Fibroblast of lung (primary cell): ENCODE measurements around the gene YJEFN3. TPM values are rescaled to one million over a fixed set of nuclear protein-coding genes. Genes with fewer than 3 reads are reported as not detected.

Experiments used
- DNase-seq, 2 donors: peaks; one replicate each; pipeline versions ENCODE4 v3.0.0 to v3.0.0-alpha.2; 2010; ENCODE audit warnings: low read depth in 2 of 2
- H2AFZ ChIP-seq: 2 replicates; pipeline ENCODE4 v1.5.1; 2012; ENCODE audit warnings: low read length, control low read depth, inconsistent platforms
- H3K27ac ChIP-seq: 2 replicates; pipeline ENCODE4 v1.5.1; 2011; ENCODE audit warnings: low read length, control low read depth; ENCODE audit not compliant: insufficient read depth
- H3K27me3 ChIP-seq: 2 replicates; pipeline ENCODE4 v1.5.1; 2011; ENCODE audit warnings: mild to moderate bottlenecking, low read length; ENCODE audit not compliant: control insufficient read depth, insufficient read depth
- H3K36me3 ChIP-seq: 2 replicates; pipeline ENCODE4 v1.5.1; 2011; ENCODE audit warnings: low read length; ENCODE audit not compliant: control insufficient read depth, insufficient read depth
- H3K4me1 ChIP-seq: 2 replicates; pipeline ENCODE4 v1.5.1; 2011; ENCODE audit warnings: low read length; ENCODE audit not compliant: control insufficient read depth, insufficient read depth; ENCODE audit errors: extremely low read depth
- H3K4me2 ChIP-seq: 2 replicates; pipeline ENCODE4 v1.5.1; 2011; ENCODE audit warnings: low read length, control low read depth; ENCODE audit not compliant: insufficient read depth; ENCODE audit errors: extremely low read depth
- H3K4me3 ChIP-seq, 4 experiments: fragments of 200-600 bp in 1 of 4; sonication (generic) in 1 of 4; replicated peaks in 1 of 4; 2 replicates each; pipeline ENCODE4 v1.5.1; 2011 to 2016; ENCODE audit warnings: low read length in 4 of 4, low read depth in 3 of 4, mild to moderate bottlenecking in 3 of 4, control low read depth in 2 of 4, inconsistent platforms in 1 of 4, mixed read lengths in 1 of 4; ENCODE audit not compliant: insufficient read depth in 1 of 4; ENCODE audit errors: control extremely low read depth in 1 of 4
- H3K79me2 ChIP-seq: 2 replicates; pipeline ENCODE4 v1.5.1; 2012; ENCODE audit warnings: mild to moderate bottlenecking, low read length, inconsistent platforms; ENCODE audit not compliant: control insufficient read depth, insufficient read depth
- H3K9ac ChIP-seq: 2 replicates; pipeline ENCODE4 v1.5.1; 2011; ENCODE audit warnings: mild to moderate bottlenecking, low read length, control low read depth; ENCODE audit not compliant: insufficient read depth
- H3K9me3 ChIP-seq: 2 replicates; pipeline ENCODE4 v1.5.1; 2012; ENCODE audit warnings: low read depth, low read length; ENCODE audit not compliant: control insufficient read depth, insufficient read depth
- H4K20me1 ChIP-seq: 2 replicates; pipeline ENCODE4 v1.5.1; 2011; ENCODE audit warnings: low read length; ENCODE audit not compliant: control insufficient read depth, insufficient read depth; ENCODE audit errors: extremely low read depth
- EZH2 ChIP-seq: IDR thresholded peaks from 2 replicates; pipeline ENCODE4 v1.5.1; 2012; ENCODE audit warnings: low read length, control low read depth, mild to moderate bottlenecking; ENCODE audit errors: missing control alignments
- polyA plus RNA-seq, 2 donors: library from polyadenylated mRNA; depleted of rRNA in 1 of 2; stranded (reverse) in 1 of 2; unstranded in 1 of 2; fragments of >200 nt; gene quantifications; 2 replicates each; pipeline ENCODE4 v1.2.1, GENCODE V29; 2011 to 2012; ENCODE audit warnings: missing spikeins in 1 of 2
- total RNA-seq: library from RNA; depleted of rRNA; stranded (reverse); fragments of >200 nt; gene quantifications from 2 replicates; pipeline ENCODE4 v1.2.1, GENCODE V29; 2014
- TF ChIP-seq, protein P1 (sequence below), 2 donors: IDR thresholded peaks in 1 of 2; conservative IDR thresholded peaks in 1 of 2; 1 replicate in 1 of 2; 2 replicates in 1 of 2; pipeline ENCODE4 v1.5.1; 2011 to 2012; ENCODE audit warnings: low read length in 2 of 2, control low read depth in 1 of 2, inconsistent platforms in 1 of 2, low read depth in 1 of 2, mild to moderate bottlenecking in 1 of 2

Gene YJEFN3
- total and polyA plus RNA-seq, 2 donors (not counting 1 experiment from before 2014, with no cell fraction given): 0.50 to 0.62 TPM

- Histone ChIP-seq H3K4me3 (no peak overlapping the region), H3K36me3 (peaks cover 2% of the 10 kb centered on the region)
Measured at GRCh38 chr19:19567391-19567790, 38.7 kb downstream of the YJEFN3 start.

DNA sequence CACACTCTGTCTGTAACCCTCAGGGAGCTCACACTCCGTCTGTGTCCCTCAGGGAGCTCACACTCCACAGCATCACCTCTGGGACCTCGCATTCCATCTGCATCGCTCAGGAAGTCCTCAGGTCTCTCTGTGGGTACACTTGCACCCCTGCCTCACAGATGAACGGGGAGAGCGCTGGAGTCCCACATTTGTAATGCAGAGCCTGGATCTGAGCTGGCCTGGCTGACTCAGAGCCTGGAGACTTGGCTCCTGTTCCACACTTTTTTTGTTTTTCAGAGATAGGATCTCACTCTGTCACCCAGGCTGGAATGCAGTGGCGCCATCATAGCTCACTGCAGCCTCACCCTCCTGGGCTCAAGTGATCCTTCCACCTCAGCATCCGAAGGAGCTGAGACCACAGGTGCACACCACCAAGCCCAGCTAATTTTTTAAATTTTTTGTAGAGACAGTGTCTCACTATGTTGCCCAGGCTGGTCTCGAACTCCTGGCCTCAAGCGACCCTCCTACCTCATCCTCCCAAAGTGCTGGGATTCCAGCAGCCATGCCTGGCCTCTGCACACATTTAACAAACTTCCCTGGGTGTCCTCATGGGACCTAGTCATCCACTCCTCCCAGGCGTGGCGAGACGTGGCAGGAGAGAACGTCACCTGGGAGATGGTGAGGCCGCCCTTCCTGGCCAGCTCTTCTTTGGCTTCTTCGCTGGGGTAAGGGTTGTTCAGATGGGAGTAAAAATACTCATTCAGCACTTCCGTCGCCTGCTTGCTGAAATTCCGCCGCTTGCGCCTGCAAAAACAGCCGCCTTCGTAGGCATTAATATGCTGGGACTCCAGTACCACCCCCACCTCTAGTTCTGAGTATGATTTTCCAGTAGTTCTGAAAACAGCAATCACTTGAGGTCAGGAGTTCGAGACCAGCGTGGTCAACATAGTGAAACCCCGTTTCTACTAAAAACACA is 40.4 kb downstream of the YJEFN3 start:
- Histone ChIP-seq H3K27me3 (no peaks in the 10 kb centered on the region), H4K20me1 (no peaks in the 10 kb centered on the region), H3K27ac (no peak overlapping the region), H3K4me2 (no peak overlapping the region), H3K9me3 (no peaks in the 10 kb centered on the region), H3K4me3 (no peak overlapping the region), H3K36me3 (peaks cover 2% of the 10 kb centered on the region), H2AFZ (no peak overlapping the region), H3K9ac (no peak overlapping the region), H3K79me2 (no peaks in the 10 kb centered on the region), H3K4me1 (no peaks in the 10 kb centered on the region)
- no peak for TF ChIP-seq EZH2
- TF ChIP-seq, protein P1, sequence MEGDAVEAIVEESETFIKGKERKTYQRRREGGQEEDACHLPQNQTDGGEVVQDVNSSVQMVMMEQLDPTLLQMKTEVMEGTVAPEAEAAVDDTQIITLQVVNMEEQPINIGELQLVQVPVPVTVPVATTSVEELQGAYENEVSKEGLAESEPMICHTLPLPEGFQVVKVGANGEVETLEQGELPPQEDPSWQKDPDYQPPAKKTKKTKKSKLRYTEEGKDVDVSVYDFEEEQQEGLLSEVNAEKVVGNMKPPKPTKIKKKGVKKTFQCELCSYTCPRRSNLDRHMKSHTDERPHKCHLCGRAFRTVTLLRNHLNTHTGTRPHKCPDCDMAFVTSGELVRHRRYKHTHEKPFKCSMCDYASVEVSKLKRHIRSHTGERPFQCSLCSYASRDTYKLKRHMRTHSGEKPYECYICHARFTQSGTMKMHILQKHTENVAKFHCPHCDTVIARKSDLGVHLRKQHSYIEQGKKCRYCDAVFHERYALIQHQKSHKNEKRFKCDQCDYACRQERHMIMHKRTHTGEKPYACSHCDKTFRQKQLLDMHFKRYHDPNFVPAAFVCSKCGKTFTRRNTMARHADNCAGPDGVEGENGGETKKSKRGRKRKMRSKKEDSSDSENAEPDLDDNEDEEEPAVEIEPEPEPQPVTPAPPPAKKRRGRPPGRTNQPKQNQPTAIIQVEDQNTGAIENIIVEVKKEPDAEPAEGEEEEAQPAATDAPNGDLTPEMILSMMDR (conservative IDR thresholded peaks at IDR 0.05 in 1 of 2, IDR thresholded peaks at IDR 0.05 in 1 of 2; ENCODE audit: low read depth in 1 of 2, low read length in 2 of 2): no peak
- DNase-seq: peak in 1 of 2 donors; percentile 67

More at GRCh38 chr19:19567391-19567790, 38.7 kb downstream of the YJEFN3 start:
- Histone ChIP-seq H3K4me2 (no peak overlapping the region), H2AFZ (no peak overlapping the region), H4K20me1 (no peaks in the 10 kb centered on the region), H3K27ac (no peak overlapping the region), H3K79me2 (no peaks in the 10 kb centered on the region), H3K4me1 (no peaks in the 10 kb centered on the region), H3K9me3 (no peaks in the 10 kb centered on the region), H3K27me3 (no peaks in the 10 kb centered on the region), H3K9ac (no peak overlapping the region)
- no peak for DNase-seq
- TF ChIP-seq EZH2: no peak

GRCh38 chr19:19570571-19570970 is 41.9 kb downstream of the YJEFN3 start:
- no peak for TF ChIP-seq EZH2
- TF ChIP-seq, protein P1 (conservative IDR thresholded peaks at IDR 0.05 in 1 of 2, IDR thresholded peaks at IDR 0.05 in 1 of 2; ENCODE audit: low read depth in 1 of 2, low read length in 2 of 2): no peak
- Histone ChIP-seq H3K79me2 (no peaks in the 10 kb centered on the region), H3K27ac (no peak overlapping the region), H4K20me1 (no peaks in the 10 kb centered on the region), H3K36me3 (peaks cover 2% of the 10 kb centered on the region), H3K4me2 (no peak overlapping the region), H3K9me3 (no peaks in the 10 kb centered on the region), H2AFZ (no peak overlapping the region), H3K9ac (no peak overlapping the region), H3K27me3 (no peaks in the 10 kb centered on the region), H3K4me1 (no peaks in the 10 kb centered on the region), H3K4me3 (no peak overlapping the region)
- DNase-seq: no peak
